K562 (cell line): ENCODE data around the gene PTH2. TPM values are rescaled to one million over a fixed set of nuclear protein-coding genes. Genes with fewer than 3 reads are reported as not detected.
A peak's percentile ranks its signal among the peaks of the same experiment; 100 is the strongest.

Source experiments
- MGA ChIP-seq: fragments of 450-650 bp; IDR thresholded peaks from 2 replicates; pipeline ENCODE4 v1.6.1; 2016; ENCODE audit warnings: mild to moderate bottlenecking, moderate library complexity
- PYGO2 ChIP-seq: fragments of 450-650 bp; IDR thresholded peaks from 2 replicates; pipeline ENCODE4 v1.6.1; 2016; ENCODE audit warnings: mild to moderate bottlenecking, missing genetic modification characterization, moderate library complexity, missing compliant biosample characterization
- ZFX ChIP-seq: sonication (generic); formaldehyde crosslinking; IDR thresholded peaks from 2 replicates; pipeline ENCODE4 v1.8.0; 2022; ENCODE audit warnings: mild to moderate bottlenecking, missing genetic modification reagents, moderate library complexity
- polyA plus RNA-seq, 8 experiments: library from polyadenylated mRNA; depleted of rRNA in 4 of 8; stranded (reverse) in 5 of 8; unstranded in 3 of 8; fragments of >200 nt; fragmentation: Nextera tagmentation in 2 of 8; fragmentation: Illumina TruSeq in 1 of 8; extraction: Ambion mirVana in 2 of 8; extraction: Trizol in 1 of 8; gene quantifications; 2 replicates each; pipeline versions ENCODE4 v1.2.1 to v1.2.3, GENCODE V29; 2011 to 2014; ENCODE audit warnings: inconsistent platforms in 1 of 8, missing spikeins in 1 of 8
- total RNA-seq, 7 experiments: library from RNA; depleted of rRNA in 6 of 7; stranded (reverse); fragments of >200 nt in 6 of 7; fragmentation: Illumina TruSeq in 2 of 7; extraction: Trizol in 2 of 7; gene quantifications; 2 replicates each; pipeline versions ENCODE4 v1.2.1 to v1.2.3, GENCODE V29; 2011 to 2021; ENCODE audit warnings: low replicate concordance in 1 of 7
- TF ChIP-seq, protein P1 (sequence below), 3 experiments: fragments of 200-800 bp in 1 of 3; fragments of 250-450 bp in 1 of 3; fragments of 450-650 bp in 1 of 3; sonication (Bioruptor Pico) in 1 of 3; sonication (Bioruptor generic) in 1 of 3; formaldehyde crosslinking in 1 of 3; IDR thresholded peaks; 2 replicates each; pipeline versions ENCODE4 v1.6.1 to v1.8.0; 2016 to 2022; ENCODE audit warnings: mild to moderate bottlenecking in 2 of 3, missing genetic modification characterization in 2 of 3, missing compliant biosample characterization in 1 of 3, moderate library complexity in 1 of 3
- TF ChIP-seq, protein P2 (sequence below), 3 experiments: fragments of 200-800 bp in 1 of 3; sonication (Bioruptor generic) in 1 of 3; sonication (generic) in 1 of 3; formaldehyde crosslinking in 1 of 3; IDR thresholded peaks; 2 replicates each; pipeline versions ENCODE4 v1.6.1 to v1.8.0; 2016 to 2022; ENCODE audit warnings: mild to moderate bottlenecking in 2 of 3, missing compliant biosample characterization in 2 of 3, missing genetic modification characterization in 2 of 3, missing genetic modification reagents in 1 of 3
- TF ChIP-seq, protein P3 (sequence below): sonication (generic); formaldehyde crosslinking; IDR thresholded peaks from 2 replicates; pipeline ENCODE4 v1.8.0; 2022; ENCODE audit warnings: mild to moderate bottlenecking, missing genetic modification reagents
- TF ChIP-seq, protein P4 (sequence below): fragments of 250-450 bp; sonication (Bioruptor Pico); IDR thresholded peaks from 2 replicates; pipeline ENCODE4 v1.6.1; 2021; ENCODE audit warnings: mild to moderate bottlenecking

Gene PTH2
- total and polyA plus RNA-seq, 9 of the 15 experiments (the other 6 are each of a cell fraction or from before 2014, with no cell fraction given): 1.3 TPM; not detected in 8

DNA sequence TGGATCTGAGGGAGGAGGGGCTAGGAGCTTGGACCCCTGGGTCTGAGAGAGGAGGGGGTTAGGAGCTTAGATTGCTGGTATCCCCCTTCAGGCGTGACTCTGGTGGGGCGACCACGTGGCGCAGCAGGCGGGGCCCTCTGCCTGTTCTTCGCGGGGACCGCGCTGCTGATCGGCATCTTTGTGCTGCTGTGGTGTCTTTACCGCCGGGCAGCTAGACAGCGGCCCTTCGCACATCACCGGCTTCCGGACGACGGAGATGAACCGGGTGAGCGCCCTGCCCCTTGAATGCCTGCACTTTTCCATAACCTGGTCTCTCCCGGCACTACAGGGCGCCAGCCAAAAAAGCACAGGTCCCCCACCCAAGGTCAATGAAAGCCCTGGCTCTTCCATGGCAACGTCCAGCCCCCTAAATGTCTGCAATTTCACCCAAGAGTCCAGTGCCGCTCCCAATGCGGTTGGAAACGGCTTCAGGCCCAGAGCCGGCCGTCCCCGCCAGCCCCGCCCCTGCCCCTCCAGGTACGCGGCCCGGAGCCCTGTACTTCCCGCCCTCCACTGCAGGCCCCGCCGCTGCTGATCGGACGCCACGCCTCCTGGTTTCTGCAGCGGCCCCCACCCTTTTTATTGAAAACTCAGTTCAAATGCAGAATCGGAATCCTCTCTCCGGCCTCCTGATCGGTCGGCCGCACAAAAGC, 4.8 kb upstream of the PTH2 start (continued):
- TF ChIP-seq MGA: peak; percentile 94
- peak; percentile 62 for TF ChIP-seq ZFX (CRISPR knock-in tag)
- TF ChIP-seq, protein P1, sequence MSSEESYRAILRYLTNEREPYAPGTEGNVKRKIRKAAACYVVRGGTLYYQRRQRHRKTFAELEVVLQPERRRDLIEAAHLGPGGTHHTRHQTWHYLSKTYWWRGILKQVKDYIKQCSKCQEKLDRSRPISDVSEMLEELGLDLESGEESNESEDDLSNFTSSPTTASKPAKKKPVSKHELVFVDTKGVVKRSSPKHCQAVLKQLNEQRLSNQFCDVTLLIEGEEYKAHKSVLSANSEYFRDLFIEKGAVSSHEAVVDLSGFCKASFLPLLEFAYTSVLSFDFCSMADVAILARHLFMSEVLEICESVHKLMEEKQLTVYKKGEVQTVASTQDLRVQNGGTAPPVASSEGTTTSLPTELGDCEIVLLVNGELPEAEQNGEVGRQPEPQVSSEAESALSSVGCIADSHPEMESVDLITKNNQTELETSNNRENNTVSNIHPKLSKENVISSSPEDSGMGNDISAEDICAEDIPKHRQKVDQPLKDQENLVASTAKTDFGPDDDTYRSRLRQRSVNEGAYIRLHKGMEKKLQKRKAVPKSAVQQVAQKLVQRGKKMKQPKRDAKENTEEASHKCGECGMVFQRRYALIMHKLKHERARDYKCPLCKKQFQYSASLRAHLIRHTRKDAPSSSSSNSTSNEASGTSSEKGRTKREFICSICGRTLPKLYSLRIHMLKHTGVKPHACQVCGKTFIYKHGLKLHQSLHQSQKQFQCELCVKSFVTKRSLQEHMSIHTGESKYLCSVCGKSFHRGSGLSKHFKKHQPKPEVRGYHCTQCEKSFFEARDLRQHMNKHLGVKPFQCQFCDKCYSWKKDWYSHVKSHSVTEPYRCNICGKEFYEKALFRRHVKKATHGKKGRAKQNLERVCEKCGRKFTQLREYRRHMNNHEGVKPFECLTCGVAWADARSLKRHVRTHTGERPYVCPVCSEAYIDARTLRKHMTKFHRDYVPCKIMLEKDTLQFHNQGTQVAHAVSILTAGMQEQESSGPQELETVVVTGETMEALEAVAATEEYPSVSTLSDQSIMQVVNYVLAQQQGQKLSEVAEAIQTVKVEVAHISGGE (CRISPR knock-in tag; IDR thresholded peaks at IDR 0.05): peak in 2 of 3 experiments; percentile 52 to 57; a peak in 3 of 6 replicates
- TF ChIP-seq, protein P2, sequence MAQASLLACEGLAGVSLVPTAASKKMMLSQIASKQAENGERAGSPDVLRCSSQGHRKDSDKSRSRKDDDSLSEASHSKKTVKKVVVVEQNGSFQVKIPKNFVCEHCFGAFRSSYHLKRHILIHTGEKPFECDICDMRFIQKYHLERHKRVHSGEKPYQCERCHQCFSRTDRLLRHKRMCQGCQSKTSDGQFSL (CRISPR knock-in tag; IDR thresholded peaks at IDR 0.05): 0 out of 2 replicates have a peak, but pooled peaks have one; percentile 18
- TF ChIP-seq, protein P2 (tag; IDR thresholded peaks at IDR 0.05): no peak
- TF ChIP-seq, protein P3, sequence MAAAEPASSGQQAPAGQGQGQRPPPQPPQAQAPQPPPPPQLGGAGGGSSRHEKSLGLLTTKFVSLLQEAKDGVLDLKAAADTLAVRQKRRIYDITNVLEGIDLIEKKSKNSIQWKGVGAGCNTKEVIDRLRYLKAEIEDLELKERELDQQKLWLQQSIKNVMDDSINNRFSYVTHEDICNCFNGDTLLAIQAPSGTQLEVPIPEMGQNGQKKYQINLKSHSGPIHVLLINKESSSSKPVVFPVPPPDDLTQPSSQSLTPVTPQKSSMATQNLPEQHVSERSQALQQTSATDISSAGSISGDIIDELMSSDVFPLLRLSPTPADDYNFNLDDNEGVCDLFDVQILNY (CRISPR knock-in tag): no peak
- no peak for TF ChIP-seq PYGO2
- TF ChIP-seq, protein P4, sequence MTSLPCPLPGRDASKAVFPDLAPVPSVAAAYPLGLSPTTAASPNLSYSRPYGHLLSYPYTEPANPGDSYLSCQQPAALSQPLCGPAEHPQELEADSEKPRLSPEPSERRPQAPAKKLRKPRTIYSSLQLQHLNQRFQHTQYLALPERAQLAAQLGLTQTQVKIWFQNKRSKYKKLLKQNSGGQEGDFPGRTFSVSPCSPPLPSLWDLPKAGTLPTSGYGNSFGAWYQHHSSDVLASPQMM (CRISPR knock-in tag): no peak
